ENCODE results near the gene DLL4.

GRCh38 chr15:40936709-40937666 lies 7.8 kb downstream of the DLL4 start:
- TF ChIP-seq POU2F2 (IDR thresholded peaks at IDR 0.05; ENCODE audit: low read depth, low read length) (no peak), POLR2AphosphoS5 (IDR thresholded peaks at IDR 0.05; ENCODE audit: low read depth, low read length) (no peak), POLR2A (IDR thresholded peaks at IDR 0.05; ENCODE audit: low read depth, low read length) (no peak)
